NT2/D1 (cell line): ENCODE results near the gene MAP3K9.

Experiments used
- SUZ12 ChIP-seq: IDR thresholded peaks from 2 replicates; pipeline ENCODE4 v1.6.1; 2011; ENCODE audit not compliant: insufficient read length, insufficient read depth; ENCODE audit errors: extremely low read depth
- ZNF274 ChIP-seq: IDR thresholded peaks from 2 replicates; pipeline ENCODE4 v1.6.1; 2011; ENCODE audit warnings: mild to moderate bottlenecking, low read depth, low read length

GRCh38 chr14:70748422-70748821 is 60.9 kb downstream of the MAP3K9 start:
- no peak for TF ChIP-seq SUZ12
- no peak for TF ChIP-seq ZNF274
